ENCODE data around the gene MED12.

MED12 gene
- total RNA-seq = 73.0 to 118 (median 96.9) reads per million in 4 donors

DNA sequence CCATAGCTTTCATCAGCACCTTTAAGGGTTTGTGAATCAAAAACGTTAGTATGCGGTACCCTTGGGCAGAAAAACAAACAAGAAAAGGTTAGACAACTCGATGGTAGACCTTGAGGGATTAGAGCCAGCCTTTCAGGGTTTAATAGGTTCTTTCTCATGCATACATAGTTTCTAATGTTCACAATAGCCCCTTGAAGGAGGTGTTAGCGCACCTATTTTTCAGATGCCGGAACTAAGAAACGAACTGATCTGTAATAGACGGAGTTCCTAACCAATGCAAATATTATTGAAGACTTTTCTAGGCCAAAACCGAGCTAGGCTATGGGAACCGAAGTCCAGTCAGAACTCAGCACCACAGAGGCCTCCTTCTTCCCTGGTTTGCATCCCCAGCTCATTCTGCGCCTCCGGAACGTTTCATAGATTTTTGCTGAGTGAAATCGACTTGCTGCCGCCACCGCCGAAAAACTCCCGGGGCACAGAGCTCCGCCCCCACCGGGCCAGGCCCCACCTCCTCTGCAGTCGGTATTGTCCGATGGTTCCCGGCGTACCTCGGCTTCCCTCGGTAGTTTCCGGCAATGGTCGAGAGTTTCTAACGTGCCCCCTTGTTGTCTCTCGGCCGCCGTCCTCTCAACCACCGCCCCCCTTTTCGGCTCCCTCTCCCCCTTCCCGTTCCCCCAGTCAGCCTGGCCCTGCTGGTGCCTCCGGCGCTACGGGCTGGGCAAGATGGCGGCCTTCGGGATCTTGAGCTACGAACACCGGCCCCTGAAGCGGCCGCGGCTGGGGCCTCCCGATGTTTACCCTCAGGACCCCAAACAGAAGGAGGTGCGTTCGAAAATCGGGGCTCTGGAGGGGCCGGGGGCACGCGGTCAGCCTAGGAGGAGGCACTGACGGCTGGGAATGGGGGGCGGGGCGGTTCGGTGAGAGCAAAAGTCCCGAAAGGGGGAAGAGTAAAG lies at the start of gene MED12:
Gene MED12, plus strand, starts transcription at position 565 of the 953 bp plus-strand sequence. Its CDS starts 159 bp downstream, at position 724.
- peak; percentile 56 to 80 (median 71) for DNase-seq

DNA sequence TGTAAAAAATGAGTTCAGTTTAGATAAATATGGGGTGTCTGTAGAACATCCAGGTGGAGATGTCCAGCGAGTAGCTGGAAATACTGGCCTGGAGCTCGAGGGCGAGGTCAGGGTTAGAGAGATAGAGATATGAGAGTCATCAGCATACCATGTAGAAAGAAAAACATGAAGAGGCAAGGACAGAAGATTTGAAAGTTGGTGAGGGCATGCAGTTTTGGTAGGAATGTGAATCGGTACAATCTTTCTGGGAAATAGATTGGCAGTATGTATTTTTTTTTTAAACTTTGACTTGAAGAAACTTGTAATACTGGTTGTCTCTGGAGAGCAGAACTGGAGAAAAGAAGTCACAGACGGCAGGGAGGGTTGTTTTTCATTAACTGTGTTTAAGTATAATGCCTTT lies 47.9 kb upstream of the MED12 start:
- DNase-seq = no peak

DNA sequence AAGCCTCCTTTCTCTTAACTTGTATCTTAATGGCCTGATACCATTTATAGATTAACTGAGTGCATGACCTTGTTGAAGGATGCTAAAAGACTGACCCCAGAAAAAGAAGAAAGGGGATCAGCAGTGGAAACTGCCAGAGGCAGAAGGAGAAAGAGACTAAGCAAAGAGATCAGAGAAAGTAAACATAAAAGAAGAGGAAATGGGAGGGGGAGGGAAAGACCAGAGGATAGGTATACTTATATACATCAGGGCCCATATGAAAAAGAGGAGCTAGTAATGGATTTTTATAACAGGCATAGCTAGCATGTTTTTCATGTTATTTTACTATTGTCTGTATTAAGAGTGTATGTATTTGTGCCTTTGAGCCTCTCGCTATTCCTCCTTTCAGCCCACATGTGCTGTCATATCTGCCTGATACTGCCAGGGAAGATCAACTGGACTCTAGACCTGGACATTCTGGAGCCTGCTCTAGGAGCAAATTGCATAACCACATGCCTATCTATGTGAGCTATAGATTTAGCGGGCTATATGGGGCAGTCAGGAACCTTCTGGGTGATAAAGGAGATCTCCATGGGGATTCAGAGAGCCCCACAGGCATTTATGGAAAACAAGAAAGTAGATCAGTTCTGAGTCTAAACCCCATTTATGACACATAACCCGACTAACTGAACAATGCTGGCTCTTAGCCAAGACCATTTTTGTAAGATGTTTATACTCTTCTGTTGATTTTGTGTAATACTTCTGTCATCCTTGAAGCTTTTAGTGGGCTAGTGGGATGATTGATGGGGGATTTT lies 36.9 kb upstream of the MED12 start:
- no peak for DNase-seq

DNA sequence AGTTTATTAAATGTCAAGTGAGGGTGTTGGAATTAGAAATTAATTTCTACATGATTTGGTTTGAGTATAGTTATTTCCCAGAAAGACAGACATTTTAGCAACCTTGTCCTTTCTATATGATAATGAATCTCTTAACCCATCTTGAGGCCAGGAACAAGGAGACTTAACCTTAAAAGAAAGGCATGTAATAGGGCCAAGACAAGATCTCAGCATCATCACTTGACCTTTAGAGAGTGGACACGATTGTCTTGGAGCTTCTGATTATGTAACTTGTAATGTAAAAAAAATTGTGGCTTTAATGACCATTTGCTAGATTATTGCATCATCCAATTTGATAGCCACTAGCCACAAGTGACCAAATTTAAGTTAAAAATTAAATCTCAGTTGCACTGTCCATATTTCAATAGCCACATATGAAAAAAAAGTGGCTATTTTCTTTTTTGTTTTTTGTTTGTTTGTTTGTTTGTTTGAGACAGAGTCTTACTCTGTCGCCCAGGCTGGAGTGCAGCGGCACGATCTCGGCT lies 36.2 kb upstream of the MED12 start:
- DNase-seq = no peak

DNA sequence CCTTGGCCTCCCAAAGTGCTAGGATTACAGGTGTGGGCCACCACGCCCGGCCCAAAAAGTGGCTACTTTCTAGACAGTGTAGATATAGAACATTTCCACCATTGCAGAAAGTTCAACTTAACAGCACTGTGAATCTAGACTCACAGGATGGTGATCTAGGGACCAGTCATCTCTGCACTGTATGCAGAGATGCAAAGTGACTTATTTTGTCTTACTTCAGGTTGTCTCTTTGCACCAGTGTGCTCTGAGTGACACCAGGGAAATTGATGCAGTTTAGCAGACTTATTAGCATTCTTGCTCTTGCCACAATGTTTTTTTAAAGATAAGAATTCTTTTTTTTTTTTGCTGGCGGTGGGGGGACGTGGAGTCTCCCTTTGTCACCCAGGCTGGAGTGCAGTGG lies 35.6 kb upstream of the MED12 start:
- DNase-seq = no peak

DNA sequence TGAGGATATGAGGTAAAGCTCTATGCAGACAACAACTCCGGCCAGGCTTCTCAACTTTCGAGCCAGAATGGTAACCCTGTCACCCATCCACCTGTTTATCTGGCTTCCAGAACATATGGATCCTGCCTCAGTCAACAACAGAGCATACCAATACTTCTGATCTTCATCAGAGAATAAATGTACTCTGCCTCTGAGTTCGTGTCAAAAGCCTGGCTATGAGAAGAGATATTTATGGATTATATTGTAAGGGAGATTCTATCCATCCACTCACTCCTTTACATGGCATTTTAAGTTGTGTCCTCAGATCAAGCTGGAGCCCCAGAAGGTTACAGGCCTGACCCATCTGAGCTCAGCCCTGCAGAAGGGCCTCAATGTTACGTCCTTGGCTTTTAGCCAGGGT lies 32.5 kb upstream of the MED12 start:
- DNase-seq = no peak

DNA sequence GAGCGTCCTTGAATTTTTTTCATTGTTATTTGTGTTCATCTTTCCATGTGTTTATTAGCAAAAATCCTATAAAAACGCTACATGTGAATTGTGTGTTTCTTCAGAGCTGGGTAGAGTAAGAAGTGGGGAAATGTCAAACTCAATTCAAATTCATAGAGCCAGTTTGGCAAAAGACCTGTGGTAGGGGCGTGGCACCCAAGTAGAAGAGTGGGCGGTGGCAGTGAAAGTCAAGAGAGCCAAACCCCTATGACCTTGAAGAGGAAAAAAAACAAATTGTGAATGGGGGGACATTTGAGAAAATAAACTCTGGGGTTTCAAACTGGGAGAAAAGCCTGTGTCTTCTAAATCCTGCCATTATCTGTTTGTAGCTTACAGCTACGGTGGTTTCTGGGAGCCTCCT lies 27.1 kb upstream of the MED12 start:
- no peak for DNase-seq

DNA sequence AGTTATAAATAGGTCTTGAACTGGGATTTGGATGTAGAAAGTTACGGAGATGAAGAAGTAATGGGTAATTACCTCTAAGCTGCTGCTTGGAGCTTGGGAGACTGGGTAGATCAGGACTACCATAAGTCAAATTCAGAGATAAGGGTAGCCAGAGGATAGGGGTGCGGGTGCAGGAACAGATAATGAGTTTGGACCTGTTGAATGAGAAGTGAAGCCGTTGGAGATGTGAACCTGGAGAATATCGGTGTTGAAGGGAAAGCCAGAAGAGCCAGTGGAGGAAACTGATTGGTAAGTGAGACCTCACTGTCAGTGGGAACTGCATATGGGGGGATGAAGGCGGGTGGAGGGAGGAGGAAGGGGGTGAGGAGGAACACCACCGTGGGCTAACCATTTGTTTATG lies 23.4 kb upstream of the MED12 start:
- DNase-seq = no peak

DNA sequence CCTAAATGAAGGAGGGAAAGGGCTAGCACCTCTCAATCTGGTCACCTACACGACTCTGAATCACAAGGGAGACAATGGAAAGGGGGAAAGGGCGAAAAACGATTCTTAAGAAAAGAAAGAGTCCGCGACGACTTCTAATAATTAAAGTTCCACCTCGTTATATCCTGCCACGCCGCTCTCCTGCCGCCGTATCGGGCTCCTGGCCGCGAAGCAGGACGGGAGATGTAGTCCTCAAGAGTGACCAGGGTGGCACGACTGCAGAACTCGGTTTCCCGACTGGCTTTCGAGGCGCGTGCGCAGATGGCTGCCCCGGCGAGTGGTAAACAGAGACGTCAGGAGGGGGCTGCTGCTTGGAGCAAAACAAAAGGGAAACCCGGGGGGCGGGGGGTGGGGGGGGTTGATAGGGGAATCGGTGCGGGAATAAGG lies 22.8 kb upstream of the MED12 start, which contains the start of gene FOXO4:
Gene FOXO4, plus strand, starts transcription at position 297 of the 426 bp plus-strand sequence. CDS start 678 bp downstream, outside the sequence.
- DNase-seq = peak; percentile 75 to 87 (median 83)

DNA sequence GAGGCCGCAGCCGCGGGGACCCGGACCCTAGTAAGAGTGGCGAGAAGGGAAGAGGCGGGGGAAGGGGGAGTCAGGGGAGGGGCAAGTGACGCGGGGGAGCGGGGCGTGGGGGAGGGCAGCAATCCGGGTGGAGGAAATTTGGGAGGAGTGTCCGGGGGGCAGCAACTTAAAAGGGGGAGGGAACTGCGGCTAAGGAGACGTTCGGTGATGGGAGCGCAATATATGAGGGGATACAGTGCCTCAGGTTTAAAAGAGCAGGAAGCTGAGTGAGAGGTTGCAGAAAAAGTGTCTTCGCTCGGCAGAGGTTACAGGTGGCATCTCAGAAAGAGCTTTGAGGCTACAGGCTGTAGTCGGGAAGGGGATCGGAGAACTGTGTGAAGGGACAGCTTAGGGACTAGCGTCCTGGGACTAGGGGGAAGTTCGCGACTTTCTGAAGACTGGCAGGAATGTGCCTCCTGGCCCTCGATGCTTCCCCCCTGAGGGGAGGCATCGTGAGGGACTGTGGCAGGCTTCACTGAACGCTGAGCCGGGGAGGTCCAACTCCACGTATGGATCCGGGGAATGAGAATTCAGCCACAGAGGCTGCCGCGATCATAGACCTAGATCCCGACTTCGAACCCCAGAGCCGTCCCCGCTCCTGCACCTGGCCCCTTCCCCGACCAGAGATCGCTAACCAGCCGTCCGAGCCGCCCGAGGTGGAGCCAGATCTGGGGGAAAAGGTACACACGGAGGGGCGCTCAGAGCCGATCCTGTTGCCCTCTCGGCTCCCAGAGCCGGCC lies 22.2 kb upstream of the MED12 start:
- DNase-seq = peak in 1 of 5 donors; percentile 57

DNA sequence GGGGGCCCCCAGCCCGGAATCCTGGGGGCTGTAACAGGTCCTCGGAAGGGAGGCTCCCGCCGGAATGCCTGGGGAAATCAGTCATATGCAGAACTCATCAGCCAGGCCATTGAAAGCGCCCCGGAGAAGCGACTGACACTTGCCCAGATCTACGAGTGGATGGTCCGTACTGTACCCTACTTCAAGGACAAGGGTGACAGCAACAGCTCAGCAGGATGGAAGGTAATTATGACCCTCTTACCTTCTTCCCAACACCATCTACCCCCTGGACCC lies 21.7 kb upstream of the MED12 start:
- no peak for DNase-seq

DNA sequence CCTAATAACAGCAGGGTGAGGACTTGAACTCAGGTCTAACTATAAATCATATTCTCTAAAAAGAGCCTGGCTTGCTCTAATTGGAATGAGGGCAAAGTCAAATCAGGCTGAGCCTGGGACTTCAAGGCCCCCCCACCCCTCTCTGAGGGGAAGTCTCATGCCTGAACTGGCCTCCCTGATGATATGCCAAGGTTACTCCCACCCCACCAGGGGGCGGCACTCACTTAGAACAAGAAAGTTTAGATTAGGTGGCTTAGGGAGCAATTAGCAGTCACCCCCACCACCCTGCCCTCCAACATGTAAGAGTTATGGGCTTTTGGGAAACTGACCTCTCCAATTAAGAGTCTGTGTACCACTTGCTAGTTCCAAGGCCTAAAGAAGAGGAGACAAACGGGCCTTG lies 20.1 kb upstream of the MED12 start:
- DNase-seq = peak; percentile 56 to 76 (median 71)

DNA sequence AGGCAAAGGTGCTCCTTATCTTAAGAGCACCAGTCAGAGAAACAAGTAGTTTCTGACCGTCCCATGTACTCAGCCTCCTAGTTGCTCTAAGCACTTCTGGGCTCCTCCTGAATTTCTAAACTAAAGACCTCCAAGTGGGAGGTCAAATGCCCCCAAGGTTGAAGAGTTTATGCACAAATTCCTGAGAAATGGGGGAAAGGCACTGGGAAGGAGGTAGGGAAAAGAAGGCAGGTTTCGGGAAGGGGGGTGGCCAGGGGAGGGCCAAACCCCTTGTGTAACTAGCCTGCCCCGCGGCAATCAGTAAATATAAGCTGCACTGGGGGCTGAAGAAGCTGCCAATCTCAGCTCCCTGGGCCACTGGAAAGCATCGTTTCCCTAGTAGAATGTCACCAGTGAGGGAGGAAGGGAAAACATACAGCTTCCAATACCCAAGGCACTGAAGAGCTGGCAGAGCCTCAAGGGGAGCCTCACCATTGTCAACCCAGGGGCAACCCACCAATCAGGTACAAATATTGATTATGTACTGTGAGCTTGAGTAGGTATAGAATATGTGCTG lies 19.4 kb upstream of the MED12 start:
- no peak for DNase-seq

DNA sequence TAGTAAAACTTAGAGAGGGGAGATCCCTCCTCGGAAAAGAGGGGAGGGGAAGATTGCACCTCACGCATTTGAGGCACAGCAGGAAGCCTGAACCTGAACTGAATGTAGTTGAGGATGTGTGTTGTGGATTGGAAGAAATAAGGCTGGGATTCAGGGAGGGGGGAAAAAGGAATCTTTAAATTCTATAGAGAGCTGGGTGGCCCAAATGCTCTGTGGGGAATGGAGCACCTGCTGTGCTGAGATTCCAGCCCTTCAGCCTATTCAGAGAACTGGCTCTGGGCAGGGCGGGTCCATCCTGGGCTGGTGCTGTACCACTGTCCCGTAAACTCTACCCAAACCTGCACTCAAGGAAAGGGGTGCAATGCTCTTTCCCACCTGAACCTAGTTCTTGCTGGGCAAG lies 18.7 kb upstream of the MED12 start:
- DNase-seq = no peak

DNA sequence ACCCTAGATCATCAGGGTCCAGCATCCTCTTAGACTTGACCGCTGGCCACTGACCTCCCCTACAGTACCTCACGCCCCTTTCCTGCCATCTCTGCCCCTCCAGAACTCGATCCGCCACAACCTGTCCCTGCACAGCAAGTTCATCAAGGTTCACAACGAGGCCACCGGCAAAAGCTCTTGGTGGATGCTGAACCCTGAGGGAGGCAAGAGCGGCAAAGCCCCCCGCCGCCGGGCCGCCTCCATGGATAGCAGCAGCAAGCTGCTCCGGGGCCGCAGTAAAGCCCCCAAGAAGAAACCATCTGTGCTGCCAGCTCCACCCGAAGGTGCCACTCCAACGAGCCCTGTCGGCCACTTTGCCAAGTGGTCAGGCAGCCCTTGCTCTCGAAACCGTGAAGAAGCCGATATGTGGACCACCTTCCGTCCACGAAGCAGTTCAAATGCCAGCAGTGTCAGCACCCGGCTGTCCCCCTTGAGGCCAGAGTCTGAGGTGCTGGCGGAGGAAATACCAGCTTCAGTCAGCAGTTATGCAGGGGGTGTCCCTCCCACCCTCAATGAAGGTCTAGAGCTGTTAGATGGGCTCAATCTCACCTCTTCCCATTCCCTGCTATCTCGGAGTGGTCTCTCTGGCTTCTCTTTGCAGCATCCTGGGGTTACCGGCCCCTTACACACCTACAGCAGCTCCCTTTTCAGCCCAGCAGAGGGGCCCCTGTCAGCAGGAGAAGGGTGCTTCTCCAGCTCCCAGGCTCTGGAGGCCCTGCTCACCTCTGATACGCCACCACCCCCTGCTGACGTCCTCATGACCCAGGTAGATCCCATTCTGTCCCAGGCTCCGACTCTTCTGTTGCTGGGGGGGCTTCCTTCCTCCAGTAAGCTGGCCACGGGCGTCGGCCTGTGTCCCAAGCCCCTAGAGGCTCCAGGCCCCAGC lies 17.6 kb upstream of the MED12 start:
- DNase-seq = no peak

DNA sequence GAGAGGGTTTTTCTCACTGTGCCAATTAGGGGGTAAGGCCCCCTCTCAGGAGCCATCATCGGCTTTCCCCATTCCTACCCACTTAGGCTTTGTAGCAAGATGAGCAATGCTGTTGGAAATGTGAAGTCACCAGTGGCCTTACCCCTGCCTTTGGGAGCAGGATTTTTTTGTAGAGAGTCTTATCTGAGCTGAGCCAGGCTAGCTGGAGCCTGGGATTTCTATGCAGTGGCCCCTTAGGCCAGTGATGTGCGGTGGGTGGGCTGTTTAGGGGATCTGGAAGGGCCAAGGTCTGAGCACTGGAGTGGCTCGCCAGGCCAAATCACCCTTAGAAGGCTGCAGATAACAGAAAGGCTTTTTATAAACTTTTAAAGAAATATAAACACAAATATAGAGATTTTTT lies 16.1 kb upstream of the MED12 start:
- no peak for DNase-seq

DNA sequence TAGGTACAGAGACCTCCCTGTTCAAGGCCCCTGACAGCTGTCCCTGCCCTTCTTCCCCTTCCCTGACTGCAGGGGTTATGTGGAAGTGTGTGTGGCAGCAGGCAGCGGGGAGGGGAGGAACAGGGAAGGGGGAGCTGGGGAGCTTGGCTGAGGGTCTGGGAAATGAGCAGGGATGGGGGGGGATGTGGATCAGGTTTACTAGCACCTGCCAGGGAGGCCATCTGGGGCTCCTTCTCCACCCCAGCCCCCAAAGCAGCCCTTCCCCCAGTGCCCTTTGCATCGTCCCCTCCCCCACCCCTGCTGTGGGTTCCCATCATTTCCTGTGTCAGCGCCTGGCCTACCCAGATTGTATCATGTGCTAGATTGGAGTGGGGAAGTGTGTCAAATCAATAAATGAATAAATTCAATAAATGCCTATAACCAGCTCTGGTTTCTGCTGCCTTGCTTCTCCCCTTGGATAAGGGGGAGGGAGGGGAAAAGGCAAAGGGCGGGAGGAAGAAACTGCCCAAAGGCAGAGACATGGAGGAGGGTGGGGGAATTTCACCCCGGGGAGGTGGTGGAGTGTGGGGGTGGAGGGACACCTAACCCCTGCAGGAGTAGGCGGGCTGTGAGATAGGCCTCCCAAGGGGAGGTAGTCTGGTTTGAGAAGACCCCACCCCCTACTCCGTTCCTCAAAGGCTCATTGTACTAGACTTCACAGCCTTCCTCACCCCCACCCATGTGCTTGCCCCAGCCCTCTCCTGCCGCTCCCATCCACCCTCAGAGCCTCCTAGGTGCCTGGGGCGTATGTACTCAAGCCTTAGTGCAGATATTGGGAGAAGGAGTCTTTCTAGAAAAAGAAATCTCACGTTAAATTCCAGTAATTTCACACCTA lies 15.0 kb upstream of the MED12 start:
- DNase-seq = peak in 4 of 5 donors; percentile 30 to 60 (median 44)

DNA sequence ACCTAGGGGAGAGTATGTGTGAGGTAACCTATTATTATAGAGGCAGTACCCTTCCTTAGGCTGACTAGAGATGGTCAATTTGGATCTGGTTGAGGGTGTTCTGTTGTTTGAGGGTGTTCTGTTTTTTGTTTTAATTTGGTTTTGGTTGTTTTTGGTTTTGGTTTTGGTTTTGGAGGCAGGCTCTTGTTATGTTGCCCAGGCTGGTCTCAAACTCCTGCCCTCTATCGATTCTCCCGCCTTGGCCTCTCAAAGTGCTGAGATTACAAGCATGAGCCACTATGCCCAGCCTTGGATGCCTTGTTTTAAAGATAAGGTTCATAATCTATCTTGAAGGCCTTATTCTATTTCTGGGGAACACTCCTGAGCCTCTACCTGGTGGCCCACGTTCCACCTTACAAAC lies 12.8 kb upstream of the MED12 start:
- DNase-seq = peak in 1 of 5 donors; percentile 32

DNA sequence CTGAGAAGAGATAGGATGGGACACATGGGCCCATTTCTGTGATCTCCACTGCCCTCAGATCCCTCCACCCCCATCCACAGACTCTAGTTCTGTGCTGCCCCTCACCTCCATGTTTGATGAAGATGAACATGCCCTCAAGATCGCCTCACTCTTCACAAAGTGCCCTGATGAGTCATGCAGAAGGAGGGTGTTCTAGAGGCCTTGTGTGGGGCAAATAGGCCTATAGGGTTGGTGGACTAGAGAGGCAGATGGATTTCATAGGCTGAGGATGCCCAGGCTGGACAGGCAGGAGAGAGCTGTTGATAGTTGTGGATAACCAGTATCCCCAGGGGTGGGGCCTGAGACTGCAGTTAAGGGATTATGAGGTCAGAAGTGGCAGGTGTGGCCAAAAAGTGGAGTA lies 12.0 kb upstream of the MED12 start, which contains the start of gene CXorf65:
Gene CXorf65, minus strand, starts transcription at position 314 of the 400 bp plus-strand sequence. Its CDS starts 184 bp downstream, at position 130.
- DNase-seq = peak in 1 of 5 donors; percentile 62

DNA sequence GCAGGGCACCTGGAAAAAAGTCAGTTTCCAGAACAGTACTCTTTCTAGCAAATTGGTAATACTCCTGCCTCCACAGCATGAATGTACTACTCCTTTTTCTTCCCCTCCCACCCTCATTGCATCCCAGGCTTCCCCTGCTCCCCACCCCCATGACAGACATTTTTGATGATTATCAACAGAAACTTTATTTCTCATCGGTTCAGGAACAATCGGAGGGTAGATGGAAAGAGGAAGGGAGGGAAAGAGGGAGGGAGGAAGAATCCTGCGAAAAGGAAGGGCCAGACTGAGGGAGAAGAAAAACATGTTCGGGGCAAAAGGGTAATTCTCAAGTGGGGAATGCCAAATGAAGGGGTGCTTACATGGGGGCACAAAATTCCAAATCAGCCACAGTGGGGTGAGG lies 11.2 kb upstream of the MED12 start:
- no peak for DNase-seq

All from T-helper 1 cell (primary cell).